Neural progenitor cell (in vitro differentiated cells): Measurements from ENCODE around the gene STKLD1. TPM values are rescaled to one million over a fixed set of nuclear protein-coding genes. Genes with fewer than 3 reads are reported as not detected.

Experiments used
- DNase-seq: peaks from one replicate; pipeline ENCODE4 v3.0.0-alpha.2; 2016; ENCODE audit warnings: low spot score
- H2AFZ ChIP-seq: fragments of 200-600 bp; sonication (generic); replicated peaks from 2 replicates; pipeline ENCODE4 v1.6.1; 2016; ENCODE audit warnings: antibody characterized with exemption
- H3F3A ChIP-seq: fragments of 200-600 bp; sonication (generic); 2 replicates; pipeline ENCODE4 v1.6.1; 2016; ENCODE audit warnings: antibody characterized with exemption, low read depth
- H3K27ac ChIP-seq: fragments of 200-600 bp; sonication (generic); 2 replicates; pipeline ENCODE4 v1.5.1; 2016; ENCODE audit warnings: mild to moderate bottlenecking
- H3K27me3 ChIP-seq: fragments of 200-600 bp; sonication (generic); 2 replicates; pipeline ENCODE4 v1.6.1; 2016; ENCODE audit warnings: mild to moderate bottlenecking, moderate library complexity
- H3K36me3 ChIP-seq: fragments of 200-600 bp; sonication (generic); 2 replicates; pipeline ENCODE4 v1.5.1; 2016
- H3K4me1 ChIP-seq: fragments of 200-600 bp; sonication (generic); 2 replicates; pipeline ENCODE4 v1.6.1; 2016; ENCODE audit warnings: mixed run types
- H3K4me2 ChIP-seq: fragments of 200-600 bp; sonication (generic); 2 replicates; pipeline ENCODE4 v1.6.1; 2016
- H3K4me3 ChIP-seq: fragments of 200-600 bp; sonication (generic); 2 replicates; pipeline ENCODE4 v1.5.1; 2016
- H3K79me2 ChIP-seq: fragments of 200-600 bp; sonication (generic); 2 replicates; pipeline ENCODE4 v1.6.1; 2016; ENCODE audit warnings: low read depth
- H3K9ac ChIP-seq: fragments of 200-600 bp; sonication (generic); 2 replicates; pipeline ENCODE4 v1.6.1; 2016
- H3K9me3 ChIP-seq: fragments of 200-600 bp; sonication (generic); 2 replicates; pipeline ENCODE4 v1.5.1; 2016; ENCODE audit warnings: low read depth
- H4K20me1 ChIP-seq: fragments of 200-600 bp; sonication (generic); 2 replicates; pipeline ENCODE4 v1.6.1; 2016; ENCODE audit warnings: low read depth
- H3K27ac Mint-ChIP-seq: 3 replicates; pipeline ENCODE4 v1.8.0; 2021; ENCODE audit warnings: mixed read lengths
- H3K27me3 Mint-ChIP-seq: 2 replicates; pipeline ENCODE4 v1.8.0; 2022; ENCODE audit warnings: low read depth, mild to moderate bottlenecking, inconsistent platforms, moderate library complexity, mixed read lengths; ENCODE audit not compliant: insufficient read depth
- H3K36me3 Mint-ChIP-seq: 3 replicates; pipeline ENCODE4 v1.8.0; 2021; ENCODE audit warnings: mixed read lengths
- H3K4me1 Mint-ChIP-seq: 3 replicates; pipeline ENCODE4 v1.8.0; 2021; ENCODE audit warnings: mixed read lengths
- H3K4me3 Mint-ChIP-seq: 3 replicates; pipeline ENCODE4 v1.8.0; 2021; ENCODE audit warnings: mild to moderate bottlenecking, moderate library complexity, mixed read lengths
- H3K9me3 Mint-ChIP-seq: 3 replicates; pipeline ENCODE4 v1.8.0; 2020; ENCODE audit warnings: mixed read lengths
- CTCF ChIP-seq: fragments of 200-600 bp; sonication (generic); IDR thresholded peaks from 2 replicates; pipeline ENCODE4 v1.5.1; 2017; ENCODE audit warnings: antibody characterized with exemption, mild to moderate bottlenecking
- EZH2 ChIP-seq: fragments of 200-600 bp; sonication (generic); IDR thresholded peaks from 2 replicates; pipeline ENCODE4 v1.6.1; 2017; ENCODE audit warnings: antibody characterized with exemption, mild to moderate bottlenecking, moderate library complexity
- EZH2phosphoT487 ChIP-seq: fragments of 200-600 bp; sonication (generic); IDR thresholded peaks from 2 replicates; pipeline ENCODE4 v1.6.1; 2017; ENCODE audit warnings: antibody characterized with exemption
- total RNA-seq: library from RNA; depleted of rRNA; stranded (reverse); fragments of >200 nt; gene quantifications from 2 replicates; pipeline ENCODE4 v1.2.3, GENCODE V29; 2015; ENCODE audit warnings: low replicate concordance

STKLD1 gene
- total RNA-seq, 1 donor from 2014 or later: 0.58 TPM

DNA sequence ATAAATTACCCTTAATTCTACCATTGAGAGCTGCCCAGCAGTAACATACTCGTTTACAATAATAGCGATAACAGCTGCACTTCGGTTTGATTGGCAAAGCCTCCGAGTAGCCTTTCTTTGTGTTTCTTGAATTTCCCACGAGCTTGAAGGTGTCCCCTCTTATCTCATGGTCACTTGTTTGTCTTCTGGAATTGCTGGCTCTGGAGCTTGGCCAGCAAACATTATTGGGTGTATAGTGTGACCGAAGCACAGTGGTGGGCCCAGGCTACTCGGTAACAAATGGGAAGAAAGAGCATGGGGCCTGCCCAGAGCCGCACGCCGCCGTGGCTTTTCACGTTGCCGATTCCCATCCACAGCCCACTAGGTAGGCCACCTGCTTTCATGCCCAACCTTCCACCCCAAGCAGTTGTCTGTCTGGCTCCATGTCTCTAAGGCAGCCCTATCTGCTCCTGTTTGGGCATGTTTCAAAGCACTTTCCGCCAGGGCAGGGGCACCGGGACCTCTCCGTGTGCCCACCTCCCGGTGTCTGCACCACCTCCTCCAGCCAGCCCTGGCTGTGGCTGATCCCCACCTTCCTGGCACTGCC is 8.7 kb downstream of the STKLD1 start:
- Mint-ChIP-seq H3K36me3 (peaks cover 2% of the 10 kb centered on the region), H3K27me3 (peaks cover 1% of the 10 kb centered on the region)

GRCh38 chr9:133385452-133385851 is 9.3 kb downstream of the STKLD1 start:
- Histone ChIP-seq H4K20me1 (no peaks in the 10 kb centered on the region), H3K4me3 (no peak overlapping the region), H3K36me3 (no peaks in the 10 kb centered on the region), H3K9ac (no peak overlapping the region), H3K9me3 (no peaks in the 10 kb centered on the region), H3F3A (no peaks in the 10 kb centered on the region), H3K27ac (no peak overlapping the region), H3K4me2 (no peak overlapping the region), H2AFZ (no peak overlapping the region), H3K27me3 (no peaks in the 10 kb centered on the region), H3K79me2 (no peaks in the 10 kb centered on the region), H3K4me1 (no peaks in the 10 kb centered on the region)
- peaks cover 4% of the 10 kb centered on the region for H3K9me3 Mint-ChIP-seq
- H3K4me1 Mint-ChIP-seq: peaks cover 2% of the 10 kb centered on the region
- H3K36me3 Mint-ChIP-seq: peaks cover 2% of the 10 kb centered on the region
- peaks cover 2% of the 10 kb centered on the region for H3K27me3 Mint-ChIP-seq
- DNase-seq: no peak
- no peak for TF ChIP-seq EZH2phosphoT487
- no peak for TF ChIP-seq EZH2
- TF ChIP-seq CTCF: no peak
- H3K4me3 Mint-ChIP-seq: no peak overlapping the region
- no peak overlapping the region for H3K27ac Mint-ChIP-seq

More for the DNA sequence above, 8.7 kb downstream of the STKLD1 start:
- Histone ChIP-seq H3K36me3 (no peaks in the 10 kb centered on the region), H3K9me3 (no peaks in the 10 kb centered on the region), H3K4me2 (no peak overlapping the region), H3F3A (no peaks in the 10 kb centered on the region), H3K79me2 (no peaks in the 10 kb centered on the region), H3K9ac (no peak overlapping the region), H3K4me1 (no peaks in the 10 kb centered on the region), H3K27ac (no peak overlapping the region), H4K20me1 (no peaks in the 10 kb centered on the region), H2AFZ (no peak overlapping the region), H3K27me3 (no peaks in the 10 kb centered on the region), H3K4me3 (no peak overlapping the region)
- H3K4me1 Mint-ChIP-seq: no peaks in the 10 kb centered on the region
- no peak overlapping the region for H3K27ac Mint-ChIP-seq
- no peak for DNase-seq
- TF ChIP-seq CTCF (no peak), EZH2phosphoT487 (no peak), EZH2 (no peak)
- no peaks in the 10 kb centered on the region for H3K9me3 Mint-ChIP-seq
- H3K4me3 Mint-ChIP-seq: no peak overlapping the region

DNA sequence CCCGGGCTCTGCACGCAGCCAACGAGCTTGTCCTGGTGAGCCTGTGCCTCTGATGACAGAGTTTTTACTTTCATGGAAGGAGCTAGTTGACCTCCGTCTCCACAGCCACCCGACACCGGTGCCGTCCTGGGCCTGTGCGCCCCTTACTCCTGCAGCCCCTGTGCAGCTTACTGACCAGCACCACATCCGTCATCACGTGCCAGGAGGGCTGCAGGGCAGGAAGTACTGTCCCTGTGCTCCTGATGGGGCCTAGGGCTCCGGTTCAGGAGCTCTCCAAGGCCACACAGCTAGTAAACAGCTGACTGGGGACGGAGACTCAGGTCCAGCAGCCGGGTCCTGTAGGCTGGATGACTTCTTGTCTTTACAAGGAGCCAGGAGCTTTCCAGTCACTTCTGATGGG is 10.2 kb downstream of the STKLD1 start:
- no peak overlapping the region for H2AFZ ChIP-seq
- no peaks in the 10 kb centered on the region for H3K4me1 ChIP-seq
- peaks cover 2% of the 10 kb centered on the region for H3K4me1 Mint-ChIP-seq
- DNase-seq: no peak
- H3K4me2 ChIP-seq: no peak overlapping the region
- H4K20me1 ChIP-seq: no peaks in the 10 kb centered on the region
- H3K9ac ChIP-seq: no peak overlapping the region
- H3K36me3 ChIP-seq: no peaks in the 10 kb centered on the region
- peaks cover 4% of the 10 kb centered on the region for H3K9me3 Mint-ChIP-seq
- peaks cover 2% of the 10 kb centered on the region for H3K27me3 Mint-ChIP-seq
- H3F3A ChIP-seq: no peaks in the 10 kb centered on the region
- no peak overlapping the region for H3K27ac Mint-ChIP-seq
- no peak overlapping the region for H3K4me3 Mint-ChIP-seq
- TF ChIP-seq EZH2phosphoT487 (no peak), EZH2 (no peak), CTCF (no peak)
- no peaks in the 10 kb centered on the region for H3K9me3 ChIP-seq
- no peak overlapping the region for H3K27ac ChIP-seq
- no peak overlapping the region for H3K4me3 ChIP-seq
- no peaks in the 10 kb centered on the region for H3K27me3 ChIP-seq
- peaks cover 2% of the 10 kb centered on the region for H3K36me3 Mint-ChIP-seq
- no peaks in the 10 kb centered on the region for H3K79me2 ChIP-seq
